Immature natural killer cell (primary cell): ENCODE measurements around the gene ANKLE1. TPM values are rescaled to one million over a fixed set of nuclear protein-coding genes. Genes with fewer than 3 reads are reported as not detected.
A peak's percentile ranks its signal among the peaks of the same experiment; 100 is the strongest.

Experiments used
- DNase-seq, 3 donors: peaks; one replicate each; pipeline ENCODE4 v3.0.0; 2022; ENCODE audit warnings: mixed read lengths in 1 of 3
- H3K27ac Mint-ChIP-seq, 6 donors: one replicate each; pipeline ENCODE4 v1.8.0; 2020; ENCODE audit warnings: mixed read lengths in 6 of 6, mild to moderate bottlenecking in 5 of 6, inconsistent platforms in 4 of 6, moderate library complexity in 3 of 6
- H3K27me3 Mint-ChIP-seq, 3 donors: one replicate each; pipeline ENCODE4 v1.8.0; 2020 to 2021; ENCODE audit warnings: low read depth in 3 of 3, mild to moderate bottlenecking in 3 of 3, mixed read lengths in 3 of 3, moderate library complexity in 3 of 3, inconsistent platforms in 1 of 3
- H3K36me3 Mint-ChIP-seq, 3 donors: one replicate each; pipeline ENCODE4 v1.8.0; 2020; ENCODE audit warnings: mixed read lengths in 3 of 3, inconsistent platforms in 2 of 3, mild to moderate bottlenecking in 2 of 3
- H3K4me1 Mint-ChIP-seq, 2 donors: one replicate each; pipeline ENCODE4 v1.8.0; 2020; ENCODE audit warnings: inconsistent platforms in 2 of 2, mild to moderate bottlenecking in 2 of 2, mixed read lengths in 2 of 2, moderate library complexity in 1 of 2
- H3K4me3 Mint-ChIP-seq, 5 donors: one replicate each; pipeline ENCODE4 v1.8.0; 2020; ENCODE audit warnings: mild to moderate bottlenecking in 5 of 5, mixed read lengths in 5 of 5, inconsistent platforms in 3 of 5, moderate library complexity in 3 of 5
- H3K9me3 Mint-ChIP-seq, 6 donors: one replicate each; pipeline ENCODE4 v1.8.0; 2020; ENCODE audit warnings: mild to moderate bottlenecking in 6 of 6, mixed read lengths in 6 of 6, inconsistent platforms in 4 of 6, moderate library complexity in 3 of 6
- polyA plus RNA-seq, 3 donors: library from polyadenylated mRNA; unstranded; fragments of 300-500 nt; fragmentation: Illumina TruSeq; gene quantifications; one replicate each; pipeline ENCODE4 v1.2.3, GENCODE V29; 2021

The ANKLE1 gene
- polyA plus RNA-seq, 3 donors from 2014 or later: not detected

GRCh38 chr19:17243211-17243829 lies 38.4 kb upstream of the ANKLE1 start:
- peak overlapping the region in 4 of 5 donors; percentile 38 to 64 (median 54) for H3K4me3 Mint-ChIP-seq
- H3K9me3 Mint-ChIP-seq: no peaks in the 10 kb centered on the region
- DNase-seq: no peak
- H3K36me3 Mint-ChIP-seq: no peaks in the 10 kb centered on the region
- peaks cover 2 to 8% (median 5%) of the 10 kb centered on the region in 3 donors for H3K27me3 Mint-ChIP-seq
- H3K27ac Mint-ChIP-seq: peak overlapping the region in 1 of 6 donors; percentile 31
- peaks cover 0 to 10% of the 10 kb centered on the region in 2 donors for H3K4me1 Mint-ChIP-seq

GRCh38 chr19:17243830-17244617 lies 37.7 kb upstream of the ANKLE1 start:
- Mint-ChIP-seq H3K36me3 (no peaks in the 10 kb centered on the region), H3K9me3 (no peaks in the 10 kb centered on the region), H3K4me3 (peak overlapping the region; percentile 27 to 65 (median 62))

GRCh38 chr19:17244618-17245534 lies 36.8 kb upstream of the ANKLE1 start:
- H3K27me3 Mint-ChIP-seq: peaks cover 2 to 9% (median 5%) of the 10 kb centered on the region in 3 donors
- no peaks in the 10 kb centered on the region for H3K36me3 Mint-ChIP-seq
- no peaks in the 10 kb centered on the region for H3K9me3 Mint-ChIP-seq
- peak overlapping the region; percentile 27 to 65 (median 58) for H3K4me3 Mint-ChIP-seq
- no peak overlapping the region for H3K27ac Mint-ChIP-seq
- H3K4me1 Mint-ChIP-seq: peaks cover 0 to 10% of the 10 kb centered on the region in 2 donors
- DNase-seq: no peak

More at GRCh38 chr19:17243830-17244617, 37.7 kb upstream of the ANKLE1 start:
- Mint-ChIP-seq H3K4me1 (peaks cover 0 to 10% of the 10 kb centered on the region in 2 donors), H3K27me3 (peaks cover 2 to 8% (median 5%) of the 10 kb centered on the region in 3 donors), H3K27ac (no peak overlapping the region)
- no peak for DNase-seq

GRCh38 chr19:17245535-17245984 lies 36.1 kb upstream of the ANKLE1 start, which contains the start of gene NR2F6:
TSS of gene NR2F6 (minus strand) at chr19:17245919. CDS start at chr19:17245220, 699 bp downstream.
- Mint-ChIP-seq H3K9me3 (no peaks in the 10 kb centered on the region), H3K36me3 (no peaks in the 10 kb centered on the region), H3K27ac (peak within 1 kb of the TSS in 4 of 6 donors; percentile 23 to 71 (median 56)), H3K4me1 (peaks cover 0 to 10% of the 10 kb centered on the region in 2 donors), H3K27me3 (peaks cover 2 to 9% (median 5%) of the 10 kb centered on the region in 3 donors), H3K4me3 (peak within 1 kb of the TSS; percentile 82 to 90 (median 86))
- DNase-seq: no peak

GRCh38 chr19:17246681-17247425 lies 34.8 kb upstream of the ANKLE1 start:
- Mint-ChIP-seq H3K27ac (peak overlapping the region in 1 of 6 donors; percentile 41), H3K4me3 (peak overlapping the region; percentile 82 to 90 (median 86)), H3K27me3 (peaks cover 2 to 9% (median 5%) of the 10 kb centered on the region in 3 donors), H3K4me1 (peaks cover 0 to 10% of the 10 kb centered on the region in 2 donors), H3K9me3 (no peaks in the 10 kb centered on the region), H3K36me3 (no peaks in the 10 kb centered on the region)
- no peak for DNase-seq

GRCh38 chr19:17248011-17248776 lies 33.5 kb upstream of the ANKLE1 start:
- Mint-ChIP-seq H3K4me1 (peaks cover 0 to 10% of the 10 kb centered on the region in 2 donors), H3K27ac (no peak overlapping the region), H3K9me3 (no peaks in the 10 kb centered on the region), H3K36me3 (no peaks in the 10 kb centered on the region), H3K27me3 (peaks cover 4 to 9% (median 5%) of the 10 kb centered on the region in 3 donors), H3K4me3 (peak overlapping the region in 3 of 5 donors; percentile 9 to 24 (median 10))
- no peak for DNase-seq

- no peak overlapping the region for H3K4me3 Mint-ChIP-seq
- peaks cover 0 to 6% of the 10 kb centered on the region in 2 donors for H3K4me1 Mint-ChIP-seq
- H3K27ac Mint-ChIP-seq: no peak overlapping the region
- no peaks in the 10 kb centered on the region for H3K36me3 Mint-ChIP-seq
- H3K9me3 Mint-ChIP-seq: no peaks in the 10 kb centered on the region
- peaks cover 4 to 7% (median 6%) of the 10 kb centered on the region in 3 donors for H3K27me3 Mint-ChIP-seq
- no peak for DNase-seq
Measured at GRCh38 chr19:17249887-17250548, 31.7 kb upstream of the ANKLE1 start.

- peaks cover 0 to 4% (median 2%) of the 10 kb centered on the region in 3 donors for H3K27me3 Mint-ChIP-seq
- H3K36me3 Mint-ChIP-seq: no peaks in the 10 kb centered on the region
- H3K4me1 Mint-ChIP-seq: no peaks in the 10 kb centered on the region
- no peak overlapping the region for H3K27ac Mint-ChIP-seq
- no peak for DNase-seq
- no peaks in the 10 kb centered on the region for H3K9me3 Mint-ChIP-seq
- no peak overlapping the region for H3K4me3 Mint-ChIP-seq
Measured at GRCh38 chr19:17254636-17255035, 27.1 kb upstream of the ANKLE1 start.

GRCh38 chr19:17255150-17255621 lies 26.5 kb upstream of the ANKLE1 start:
- Mint-ChIP-seq H3K9me3 (no peaks in the 10 kb centered on the region), H3K4me3 (no peak overlapping the region), H3K4me1 (no peaks in the 10 kb centered on the region), H3K27ac (no peak overlapping the region), H3K27me3 (peaks cover 0 to 4% (median 2%) of the 10 kb centered on the region in 3 donors), H3K36me3 (no peaks in the 10 kb centered on the region)
- DNase-seq: no peak

GRCh38 chr19:17256130-17256529 lies 25.6 kb upstream of the ANKLE1 start:
- no peak for DNase-seq
- peaks cover 3 to 6% of the 10 kb centered on the region in 2 donors for H3K4me1 Mint-ChIP-seq

GRCh38 chr19:17259118-17259780 lies 22.5 kb upstream of the ANKLE1 start:
- Mint-ChIP-seq H3K27me3 (peaks cover 0 to 6% (median 0%) of the 10 kb centered on the region in 3 donors), H3K36me3 (no peaks in the 10 kb centered on the region), H3K4me3 (no peak overlapping the region), H3K4me1 (peaks cover 3 to 6% of the 10 kb centered on the region in 2 donors), H3K9me3 (no peaks in the 10 kb centered on the region), H3K27ac (no peak overlapping the region)
- DNase-seq: no peak

More at GRCh38 chr19:17256130-17256529, 25.6 kb upstream of the ANKLE1 start:
- no peaks in the 10 kb centered on the region for H3K36me3 Mint-ChIP-seq
- no peaks in the 10 kb centered on the region for H3K9me3 Mint-ChIP-seq
- peaks cover 0 to 6% (median 2%) of the 10 kb centered on the region in 3 donors for H3K27me3 Mint-ChIP-seq
- no peak overlapping the region for H3K27ac Mint-ChIP-seq
- no peak overlapping the region for H3K4me3 Mint-ChIP-seq
